OCI-LY3 (cell line): Measurements from ENCODE around the gene AK4.

Experiments used
- H2AFZ ChIP-seq: fragments of 200-600, 300-600 bp; shearing (Covaris generic); 2 replicates; pipeline ENCODE4 v1.6.0; 2014; ENCODE audit warnings: antibody characterized with exemption, low read depth, low read length
- H3K27ac ChIP-seq: fragments of 200-600, 300-600 bp; sonication (generic); 2 replicates; pipeline ENCODE4 v1.5.1; 2014; ENCODE audit warnings: mild to moderate bottlenecking, low read length, moderate library complexity, mixed read lengths
- H3K27me3 ChIP-seq: fragments of 200-600, 300-600 bp; sonication (generic); 2 replicates; pipeline ENCODE4 v1.6.1; 2014; ENCODE audit warnings: low read depth, low read length, mixed read lengths
- H3K36me3 ChIP-seq: fragments of 200-600, 300-600 bp; sonication (generic); replicated peaks from 2 replicates; pipeline ENCODE3; 2014; ENCODE audit warnings: low read depth, low read length, mixed read lengths
- H3K4me1 ChIP-seq: fragments of 300-600, 200-600 bp; sonication (generic); 2 replicates; pipeline ENCODE4 v1.6.1; 2014; ENCODE audit warnings: low read length, mixed read lengths
- H3K4me2 ChIP-seq: fragments of 200-600, 300-600 bp; sonication (generic); 2 replicates; pipeline ENCODE4 v1.6.1; 2014; ENCODE audit warnings: low read length, mixed read lengths
- H3K4me3 ChIP-seq: fragments of 300-600, 200-600 bp; sonication (generic); 2 replicates; pipeline ENCODE4 v1.5.1; 2014; ENCODE audit warnings: antibody characterized with exemption, mild to moderate bottlenecking, low read length, moderate library complexity
- H3K79me2 ChIP-seq: fragments of 300-600, 200-600 bp; shearing (Covaris generic); 2 replicates; pipeline ENCODE4 v1.6.1; 2014; ENCODE audit warnings: mild to moderate bottlenecking, low read length, mixed read lengths
- H3K9ac ChIP-seq: fragments of 300-600, 200-600 bp; shearing (Covaris generic); 2 replicates; pipeline ENCODE4 v1.6.0; 2014; ENCODE audit warnings: mild to moderate bottlenecking, low read length, moderate library complexity
- H3K9me3 ChIP-seq: fragments of 200-600, 300-600 bp; shearing (Covaris generic); 2 replicates; pipeline ENCODE4 v1.6.1; 2014; ENCODE audit warnings: low read length, mixed read lengths; ENCODE audit not compliant: insufficient read depth
- H4K20me1 ChIP-seq: fragments of 200-600, 300-600 bp; sonication (generic); 2 replicates; pipeline ENCODE4 v1.6.1; 2016; ENCODE audit warnings: low read length, mixed read lengths; ENCODE audit not compliant: insufficient read depth
- CTCF ChIP-seq: fragments of 200-600, 300-600 bp; sonication (generic); IDR thresholded peaks from 2 replicates; pipeline ENCODE4 v1.5.1; 2014; ENCODE audit warnings: antibody characterized with exemption, low read length, low read depth
- EZH2phosphoT487 ChIP-seq: fragments of 200-600 bp; shearing (Covaris generic); IDR thresholded peaks from 2 replicates; pipeline ENCODE4 v1.6.1; 2018; ENCODE audit warnings: antibody characterized with exemption, mixed run types, low read depth

AK4 gene

DNA sequence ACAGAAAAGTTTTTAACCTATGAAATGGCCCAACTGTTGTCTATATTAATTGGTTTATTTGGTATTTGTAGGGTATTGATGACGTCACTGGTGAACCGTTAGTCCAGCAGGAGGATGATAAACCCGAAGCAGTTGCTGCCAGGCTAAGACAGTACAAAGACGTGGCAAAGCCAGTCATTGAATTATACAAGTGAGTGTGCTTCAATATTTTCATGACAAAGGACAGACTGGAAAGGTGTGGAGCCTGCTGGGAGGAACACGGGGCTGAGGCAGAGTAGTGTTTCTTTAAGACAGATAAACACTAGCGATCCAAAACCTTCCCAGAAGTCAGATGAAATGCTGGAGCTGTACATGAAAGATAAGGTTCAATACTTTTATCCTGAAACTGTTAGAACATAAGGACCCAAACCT is 76.7 kb downstream of the AK4 start:
- H3K4me2 ChIP-seq = no peak overlapping the region
- H2AFZ ChIP-seq = no peak overlapping the region
- H3K27ac ChIP-seq = no peak overlapping the region

DNA sequence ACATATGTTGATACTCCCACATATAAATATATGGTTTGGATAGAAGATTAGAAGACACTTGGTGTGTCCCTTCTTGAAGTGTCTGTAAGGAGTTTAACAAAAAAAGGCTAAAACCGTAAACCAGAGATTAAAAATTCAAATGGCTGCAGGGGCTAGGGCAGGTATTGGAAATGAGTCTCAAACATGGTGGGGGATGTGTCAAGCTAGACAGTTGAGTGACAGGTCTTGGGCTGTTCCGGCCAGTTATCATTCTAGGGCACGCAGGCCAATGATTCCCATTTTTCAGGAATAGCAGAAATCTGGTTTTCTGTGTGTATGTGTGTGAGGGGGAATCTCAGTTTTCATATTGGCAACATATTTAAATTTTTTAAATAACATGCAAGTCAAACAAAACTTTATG is 77.2 kb downstream of the AK4 start:
- Histone ChIP-seq H2AFZ (no peak overlapping the region), H3K9me3 (no peaks in the 10 kb centered on the region), H3K9ac (no peak overlapping the region), H3K4me1 (no peaks in the 10 kb centered on the region), H3K27me3 (no peaks in the 10 kb centered on the region), H3K36me3 (peaks cover 4% of the 10 kb centered on the region), H3K79me2 (no peaks in the 10 kb centered on the region), H3K4me2 (no peak overlapping the region), H4K20me1 (no peaks in the 10 kb centered on the region), H3K27ac (no peak overlapping the region), H3K4me3 (no peak overlapping the region)
- TF ChIP-seq EZH2phosphoT487 (no peak), CTCF (no peak)

More for the DNA sequence above, 76.7 kb downstream of the AK4 start:
- Histone ChIP-seq H3K4me1 (no peaks in the 10 kb centered on the region), H3K9me3 (no peaks in the 10 kb centered on the region), H3K27me3 (no peaks in the 10 kb centered on the region), H3K9ac (no peak overlapping the region), H4K20me1 (no peaks in the 10 kb centered on the region), H3K4me3 (no peak overlapping the region), H3K36me3 (peaks cover 7% of the 10 kb centered on the region), H3K79me2 (no peaks in the 10 kb centered on the region)
- TF ChIP-seq EZH2phosphoT487 = no peak
- TF ChIP-seq CTCF = no peak

GRCh38 chr1:65229201-65229600 is 81.2 kb downstream of the AK4 start:
- Histone ChIP-seq H3K27ac (no peak overlapping the region), H3K27me3 (no peaks in the 10 kb centered on the region), H3K9me3 (no peaks in the 10 kb centered on the region), H3K79me2 (no peaks in the 10 kb centered on the region), H3K36me3 (peaks cover 4% of the 10 kb centered on the region), H4K20me1 (no peaks in the 10 kb centered on the region), H3K4me2 (no peak overlapping the region), H3K4me3 (no peak overlapping the region), H3K9ac (no peak overlapping the region), H2AFZ (no peak overlapping the region), H3K4me1 (no peaks in the 10 kb centered on the region)
- TF ChIP-seq EZH2phosphoT487 (no peak), CTCF (no peak)

- H3K4me1 ChIP-seq = no peaks in the 10 kb centered on the region
- H4K20me1 ChIP-seq = no peaks in the 10 kb centered on the region
- no peaks in the 10 kb centered on the region for H3K9me3 ChIP-seq
- H2AFZ ChIP-seq = no peak overlapping the region
- H3K4me3 ChIP-seq = no peak overlapping the region
- TF ChIP-seq EZH2phosphoT487 (no peak), CTCF (no peak)
- no peak overlapping the region for H3K27ac ChIP-seq
- peaks cover 3% of the 10 kb centered on the region for H3K36me3 ChIP-seq
- no peak overlapping the region for H3K4me2 ChIP-seq
- H3K9ac ChIP-seq = no peak overlapping the region
- H3K79me2 ChIP-seq = no peaks in the 10 kb centered on the region
- H3K27me3 ChIP-seq = no peaks in the 10 kb centered on the region
Measured at GRCh38 chr1:65229754-65230339, 81.8 kb downstream of the AK4 start.
